HG03039 (cell line): ENCODE data around the gene PHB1.
"Not testable (repeated sequence)": the region's sequence is repeated elsewhere in the genome, so short reads cannot be mapped to it uniquely, and the experiment has no call there.

Experiments
- ATAC-seq: cut with Tn5 transposase; IDR thresholded peaks from one replicate; pipeline ENCODE4 v1.9.1; 2021; ENCODE audit warnings: mild to moderate bottlenecking, moderate library complexity; ENCODE audit not compliant: unreplicated experiment

The PHB1 gene

DNA sequence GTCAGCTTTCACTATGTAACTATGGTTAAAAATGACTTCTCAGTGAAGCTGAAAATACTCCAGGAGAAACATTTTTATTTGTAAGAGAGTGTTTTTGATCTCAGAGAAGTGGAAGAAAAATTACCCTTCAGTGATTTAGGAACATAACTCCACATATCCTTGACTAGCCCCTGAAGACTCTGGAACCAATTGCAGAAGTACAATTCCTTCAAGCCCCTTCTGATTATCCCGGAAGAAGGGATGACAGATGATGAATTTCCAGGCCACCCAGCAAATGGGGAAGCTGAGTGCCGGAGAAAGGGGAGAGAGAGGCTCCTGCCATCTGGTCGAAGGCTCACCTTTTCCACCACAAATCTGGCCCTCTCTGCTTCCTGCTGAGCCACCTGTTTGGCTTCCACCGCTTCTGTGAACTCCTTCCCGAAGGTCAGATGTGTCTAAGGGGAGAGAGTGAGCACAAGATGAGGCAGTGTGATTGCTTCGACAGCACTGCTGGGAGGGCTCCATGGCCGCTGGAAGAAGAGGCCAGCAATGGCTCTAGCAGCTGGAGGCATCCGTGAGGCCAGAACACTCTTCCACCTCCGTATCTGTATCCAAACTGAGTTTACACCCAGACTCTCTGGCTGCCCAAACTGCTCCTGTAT lies 8.1 kb downstream of the PHB1 start:
- ATAC-seq: no peak

DNA sequence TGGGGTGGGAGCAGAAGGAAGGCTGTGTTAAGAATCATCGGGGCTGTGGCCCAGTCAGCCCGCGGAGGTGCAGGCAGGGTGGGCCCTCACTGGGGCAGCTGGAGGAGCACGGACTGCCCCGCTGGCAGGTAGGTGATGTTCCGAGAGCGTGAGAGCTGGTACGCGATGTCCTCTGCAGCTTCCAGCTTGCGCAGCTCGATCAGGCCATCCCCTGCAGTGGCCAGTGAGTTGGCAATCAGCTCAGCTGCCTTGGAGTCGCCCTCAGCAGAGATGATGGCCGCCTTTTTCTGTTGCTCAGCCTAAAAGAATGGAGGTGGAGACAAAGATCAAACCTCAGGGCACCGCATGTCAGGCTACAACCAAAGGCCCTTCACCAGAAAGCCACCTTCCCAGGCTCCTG lies 9.8 kb downstream of the PHB1 start:
- ATAC-seq: no peak

DNA sequence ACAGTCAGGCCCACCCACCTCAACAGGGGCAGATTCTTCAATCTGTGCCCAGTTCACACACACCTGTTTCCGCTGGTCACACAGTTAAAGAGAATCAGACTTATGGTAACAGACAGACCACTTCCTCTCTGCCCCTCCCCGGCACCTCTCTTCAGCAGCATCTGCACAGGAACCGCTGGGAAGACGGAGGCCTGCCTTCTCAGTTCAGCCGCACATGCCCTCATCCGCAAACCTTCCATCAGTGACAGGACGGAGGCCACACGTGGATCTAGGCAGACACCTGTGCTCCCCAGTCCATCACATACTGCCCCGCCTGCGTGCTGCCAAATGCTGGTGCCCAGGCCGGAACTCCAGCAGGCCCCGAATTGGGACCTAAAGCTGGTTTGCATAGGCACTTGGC lies 10.3 kb downstream of the PHB1 start:
- no peak for ATAC-seq

DNA sequence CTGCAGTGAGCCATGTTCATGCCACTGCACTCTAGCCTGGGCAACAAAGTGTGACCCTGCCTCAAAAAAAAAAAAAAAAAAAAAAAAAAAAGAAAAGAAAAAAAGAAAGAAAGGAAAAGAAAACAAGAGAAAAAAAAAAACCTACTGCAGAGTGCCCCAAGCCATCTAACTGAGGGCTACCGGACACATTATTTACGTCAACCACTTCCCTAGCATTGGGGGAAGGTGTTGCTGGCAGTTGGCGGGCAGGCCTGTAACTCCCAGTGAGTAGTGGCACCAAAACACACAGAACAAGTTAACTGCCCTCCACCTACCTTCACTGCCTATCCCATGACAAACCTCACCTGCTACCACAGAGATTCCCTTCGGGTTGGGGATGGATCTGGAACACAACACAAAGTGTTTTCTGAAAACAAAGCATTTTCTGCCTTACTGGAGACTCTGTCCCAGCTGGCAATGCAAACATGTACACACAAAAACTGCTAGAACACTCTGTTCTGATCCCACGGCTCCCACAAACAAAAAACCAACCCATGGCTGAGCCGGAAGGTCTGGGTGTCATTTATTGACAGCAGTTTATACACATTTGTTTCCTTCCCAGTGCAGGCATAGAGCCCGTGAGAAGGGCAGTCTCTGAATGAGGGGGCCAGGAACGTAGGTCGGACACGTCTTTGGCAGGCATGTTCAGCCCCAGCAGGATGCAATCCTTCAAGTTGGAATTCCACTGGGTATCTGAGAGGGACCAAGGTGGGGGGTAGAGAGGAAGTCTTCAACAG lies 11.0 kb downstream of the PHB1 start:
- ATAC-seq: no peak

DNA sequence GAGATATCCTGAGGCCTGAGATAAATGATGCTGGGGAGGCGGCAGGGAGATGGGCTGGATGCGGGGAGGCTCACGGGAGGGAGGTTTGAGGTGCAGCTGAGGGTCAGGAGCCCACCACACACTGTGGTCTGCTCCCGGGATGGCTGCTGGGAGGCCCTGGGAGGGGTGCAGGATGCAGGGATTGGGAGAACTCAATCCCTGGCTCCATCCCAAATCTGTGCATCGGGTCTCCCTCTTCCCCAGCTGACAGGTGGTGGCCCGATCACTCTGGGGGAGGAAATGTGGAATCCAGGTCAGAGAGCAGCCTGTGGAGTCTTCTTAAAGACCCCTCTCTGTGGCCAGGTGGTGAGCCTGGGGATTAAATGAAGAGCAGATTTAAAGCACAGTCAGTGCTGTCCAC lies 12.0 kb downstream of the PHB1 start:
- ATAC-seq: no peak

DNA sequence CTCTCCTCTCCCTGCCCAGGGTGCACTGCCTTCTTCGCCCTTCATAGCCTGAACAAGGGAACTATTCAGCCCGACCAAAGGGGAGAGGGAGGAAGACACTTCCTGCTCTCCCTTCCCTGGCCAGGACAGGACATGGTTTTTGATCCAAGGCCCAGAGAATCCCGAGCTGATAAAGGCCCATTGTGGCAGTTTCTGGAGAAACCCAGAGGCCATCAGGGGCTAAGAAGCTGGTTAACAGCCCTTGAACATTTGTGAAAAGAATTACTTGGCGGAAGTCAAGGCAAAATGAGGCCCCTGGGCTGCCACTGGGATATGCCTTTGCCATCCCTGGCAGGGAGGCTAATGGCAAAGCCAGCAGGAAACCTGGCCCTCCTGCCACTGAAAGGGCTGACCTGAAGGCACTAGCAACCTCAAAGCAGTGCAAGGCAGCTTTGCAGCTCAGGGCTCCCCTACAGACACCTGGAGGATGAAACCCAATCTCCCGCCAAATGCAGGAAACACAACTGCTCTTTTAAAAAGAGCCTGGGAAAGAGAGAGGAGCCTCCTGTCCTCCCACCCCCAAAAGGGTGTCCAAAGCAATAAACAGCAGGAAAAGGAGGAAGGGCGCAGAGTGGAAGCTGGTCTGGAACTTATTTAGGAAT lies 12.6 kb downstream of the PHB1 start:
- ATAC-seq: no peak

DNA sequence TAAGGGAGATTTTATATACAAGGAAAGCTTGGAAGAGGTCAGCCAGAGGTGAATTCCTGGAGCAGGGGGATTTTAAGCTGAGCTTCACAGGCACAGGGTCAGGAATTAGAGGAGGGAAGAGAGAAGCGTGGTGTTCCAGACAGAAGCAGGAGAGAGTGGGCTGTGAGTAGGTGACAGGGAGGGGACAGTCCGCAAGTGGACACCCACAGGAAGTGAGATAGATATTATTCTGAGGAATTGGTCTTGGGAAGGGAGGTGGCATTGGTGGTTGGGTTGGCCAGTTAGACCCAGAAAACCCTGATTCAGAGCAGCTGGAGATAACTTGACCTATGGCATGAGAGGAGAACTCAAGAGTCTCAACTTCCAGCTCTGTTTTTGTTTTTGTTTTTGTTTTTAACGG lies 14.7 kb downstream of the PHB1 start:
- no peak for ATAC-seq

DNA sequence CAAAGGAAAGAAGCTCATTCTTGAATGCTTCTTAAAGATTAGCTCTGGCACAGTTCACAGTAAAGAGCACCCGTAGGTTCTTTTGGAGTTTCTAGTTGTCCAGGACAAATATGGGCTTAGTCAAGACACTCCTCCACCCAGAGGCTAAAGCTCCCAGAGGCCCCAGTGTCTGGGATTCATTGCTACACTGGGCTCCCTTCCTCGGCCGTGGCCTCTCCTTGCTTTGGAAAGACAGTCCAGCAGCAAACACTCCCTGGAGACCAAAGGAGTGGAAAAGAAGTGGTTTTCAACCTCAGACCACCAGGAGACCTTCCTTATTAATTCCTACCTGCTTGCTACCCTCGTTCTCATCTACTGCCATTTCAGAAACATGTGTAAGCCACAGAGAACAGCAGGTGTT lies 17.1 kb downstream of the PHB1 start:
- no peak for ATAC-seq

DNA sequence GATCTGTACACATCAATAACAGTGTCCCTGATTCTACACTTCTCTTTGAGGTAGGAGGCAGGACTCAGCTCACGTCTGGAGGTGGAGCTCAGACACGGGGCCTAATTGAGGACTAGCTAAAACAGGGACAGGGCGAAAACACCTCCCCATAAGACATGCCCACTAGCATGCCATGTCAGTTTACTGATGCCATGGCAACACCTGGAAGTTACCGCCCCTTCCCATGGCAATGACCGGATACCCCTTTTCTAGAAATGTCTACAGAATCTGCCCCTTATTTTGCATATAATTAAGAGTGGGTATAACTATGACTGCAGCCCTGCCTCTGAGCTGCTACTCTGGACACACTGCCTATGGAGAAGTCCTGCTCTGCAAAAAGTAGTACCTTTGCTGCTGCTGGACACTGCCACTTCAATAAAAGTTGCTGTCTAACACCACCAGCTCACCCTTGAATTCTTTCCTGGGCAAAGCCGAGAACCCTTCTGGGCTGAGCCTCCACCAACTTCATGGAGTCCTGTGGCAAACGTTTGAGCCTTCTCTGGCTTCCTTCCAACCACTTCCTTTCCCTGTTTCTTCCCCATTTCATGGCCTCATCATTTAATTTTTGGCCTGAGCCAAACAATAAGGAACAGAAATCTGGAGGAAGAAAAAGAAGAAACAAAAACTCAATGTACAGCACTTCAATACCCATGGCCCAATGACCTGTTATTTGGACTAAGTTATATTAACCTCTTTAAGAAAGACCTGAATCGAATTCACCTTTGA lies 21.0 kb downstream of the PHB1 start:
- ATAC-seq: no peak

DNA sequence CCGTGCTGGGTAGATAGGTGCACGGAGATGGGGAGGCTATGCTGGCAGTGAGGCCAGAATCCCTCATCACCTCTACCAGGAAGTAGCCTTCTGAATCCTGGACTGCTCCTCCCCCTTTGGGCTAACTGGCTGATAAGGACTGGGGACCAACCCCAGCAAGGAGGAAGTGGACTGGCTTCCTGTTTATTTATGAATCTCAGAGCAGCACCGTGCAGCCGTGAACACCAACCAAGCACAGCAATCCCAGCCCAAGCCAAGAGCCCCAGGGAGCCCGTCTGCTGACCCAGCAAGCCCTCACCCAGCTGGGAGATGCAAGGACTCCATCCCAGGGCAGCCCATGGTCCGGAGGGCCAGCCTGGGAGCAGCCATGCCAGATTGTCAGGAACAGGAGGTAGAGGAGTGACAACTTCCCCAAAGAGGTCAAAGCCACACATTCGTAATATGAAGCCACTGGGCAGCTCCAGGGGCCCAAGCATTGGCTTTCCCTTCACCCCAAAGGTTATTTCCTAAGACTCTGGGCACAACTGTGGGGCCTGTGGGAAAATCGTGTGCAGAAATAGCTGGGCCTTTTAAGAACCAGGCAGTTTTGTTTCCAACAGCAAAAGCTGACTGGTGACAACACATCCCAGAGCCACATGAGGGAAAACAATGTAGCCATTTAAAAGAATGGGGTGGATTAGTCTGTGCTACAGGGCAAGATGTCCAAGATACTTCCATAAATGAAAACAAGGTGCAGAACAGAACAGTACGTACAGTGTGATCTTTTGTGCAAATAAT lies 23.9 kb downstream of the PHB1 start:
- no peak for ATAC-seq

DNA sequence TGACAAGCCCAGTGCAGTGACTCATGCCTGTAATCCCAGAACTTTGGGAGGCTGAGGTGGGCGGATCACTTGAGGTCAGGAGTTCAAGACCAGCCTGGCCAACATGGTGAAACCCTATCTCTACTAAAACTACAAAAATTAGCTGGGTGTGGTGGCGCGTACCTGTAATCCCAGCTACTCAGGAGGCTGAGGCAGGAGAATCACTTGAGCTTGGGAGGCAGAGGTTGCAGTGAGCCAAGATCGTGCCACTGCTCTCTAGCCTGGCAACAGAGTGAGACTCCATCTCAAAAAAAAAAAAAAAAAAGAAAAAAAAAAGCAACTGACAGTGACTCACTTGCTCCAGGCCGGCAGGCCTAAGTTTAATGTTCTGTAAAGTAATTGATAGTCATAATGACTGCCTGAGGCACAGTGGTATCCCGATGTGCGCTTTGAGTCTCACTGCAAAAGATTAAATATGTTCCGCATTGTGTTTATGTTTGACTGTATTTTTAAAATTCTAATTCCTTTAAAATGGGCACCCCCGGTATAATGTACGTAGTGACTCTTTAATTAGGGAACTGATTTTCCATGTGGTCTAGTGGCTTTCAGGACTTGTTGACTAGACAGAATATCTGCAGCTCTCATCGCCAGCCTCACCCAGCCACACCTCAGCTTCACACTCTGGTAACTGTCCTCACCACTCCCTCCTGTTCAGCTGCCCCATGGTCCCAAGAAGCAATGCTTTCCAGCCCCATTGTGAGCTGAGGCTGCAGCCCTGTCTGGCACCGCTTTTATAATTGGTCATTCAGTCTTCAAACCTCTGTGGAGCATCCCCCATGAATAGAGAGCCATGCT lies 25.0 kb downstream of the PHB1 start:
- ATAC-seq: not testable (repeated sequence)

DNA sequence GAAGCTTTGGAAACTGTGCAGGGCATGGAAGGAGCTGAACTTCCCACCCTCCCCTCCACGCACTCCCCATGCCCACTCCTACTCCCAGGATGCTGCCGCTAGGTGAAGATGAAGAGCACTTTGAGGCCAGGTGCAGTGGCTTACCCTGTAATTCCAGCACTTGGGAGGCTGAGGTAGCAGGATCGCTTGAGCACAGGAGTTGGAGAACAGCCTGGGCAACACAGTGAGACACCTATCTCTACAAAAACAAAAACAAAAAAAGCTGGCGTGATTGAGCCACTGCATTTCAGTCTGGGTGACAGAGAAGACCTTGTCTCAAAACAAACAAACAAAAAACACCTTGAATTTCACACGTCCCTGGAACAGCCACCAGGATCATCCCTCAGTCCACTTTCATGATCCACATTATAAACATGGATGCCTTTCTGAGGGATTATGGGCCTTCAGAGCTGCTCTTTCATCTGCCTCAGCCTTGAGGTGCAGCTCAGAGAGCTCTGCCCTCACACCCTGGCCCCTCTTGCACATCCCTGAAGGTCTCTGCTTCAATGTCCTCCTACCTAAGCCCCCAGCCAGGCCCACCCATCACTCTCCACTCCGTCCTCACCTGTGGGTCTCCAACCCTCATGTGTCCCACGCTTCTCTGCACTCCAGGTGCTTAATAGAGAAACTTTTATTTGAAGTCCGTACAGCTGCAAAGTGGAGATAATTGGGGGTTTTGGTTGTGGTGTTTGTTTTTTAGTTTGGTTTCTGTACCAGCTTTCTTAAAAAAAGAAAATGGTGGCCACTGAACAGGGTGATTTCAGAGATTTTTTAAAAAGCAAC lies 25.8 kb downstream of the PHB1 start:
- ATAC-seq: no peak

DNA sequence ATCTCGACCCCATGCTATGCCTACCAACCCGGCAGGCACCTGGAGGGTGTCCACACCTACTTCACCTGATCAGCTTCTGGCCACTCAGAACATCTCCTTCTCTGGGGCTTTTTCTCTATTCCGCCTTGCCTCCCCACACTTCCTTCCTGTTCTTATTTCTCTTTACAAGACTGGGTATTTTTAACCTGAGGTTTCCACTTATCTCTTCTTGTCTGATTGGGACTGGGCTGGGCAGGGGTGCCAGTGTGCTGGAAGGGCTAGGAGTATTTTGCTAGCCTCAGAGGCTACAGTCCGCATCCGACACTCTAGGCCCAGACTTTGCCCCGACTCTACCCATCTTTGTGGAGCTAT lies 26.4 kb downstream of the PHB1 start:
- ATAC-seq: no peak

DNA sequence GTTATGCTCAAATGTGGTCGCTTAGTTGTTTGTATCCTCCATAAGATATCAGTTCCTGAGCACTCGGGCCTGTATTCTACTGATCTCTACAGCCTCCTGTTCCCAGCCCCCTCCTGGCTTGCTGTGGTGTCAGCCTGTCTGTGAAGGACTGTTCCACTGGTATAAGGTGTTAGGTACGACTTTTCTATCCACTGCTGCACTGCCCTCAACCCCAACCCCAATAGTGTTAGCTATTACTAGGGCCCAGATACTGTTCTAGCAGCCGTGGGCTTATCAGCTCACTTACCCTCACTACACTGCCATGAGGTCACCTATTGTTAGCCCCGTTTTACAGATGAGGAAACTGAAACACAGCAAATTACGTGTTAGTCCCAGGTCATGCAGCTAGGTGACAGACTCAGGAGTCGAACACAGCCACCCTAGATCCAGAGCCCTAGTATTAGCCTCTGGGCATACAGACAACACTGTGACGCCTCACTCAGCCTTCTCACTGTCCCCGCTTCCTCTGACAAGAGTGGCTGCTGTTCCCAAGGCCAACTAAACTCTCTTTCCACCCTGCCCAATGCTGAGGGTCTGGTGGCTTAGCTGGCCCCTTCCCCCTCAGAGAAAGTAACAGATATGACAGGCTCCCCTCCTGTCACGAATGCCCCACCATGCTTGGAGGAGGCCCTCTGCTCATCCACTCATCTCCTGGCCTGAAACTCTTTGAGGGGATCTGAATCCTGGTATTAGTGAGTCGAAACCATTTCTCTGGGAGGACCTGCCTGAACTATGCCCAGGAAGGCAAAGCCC lies 27.0 kb downstream of the PHB1 start:
- ATAC-seq: no peak

DNA sequence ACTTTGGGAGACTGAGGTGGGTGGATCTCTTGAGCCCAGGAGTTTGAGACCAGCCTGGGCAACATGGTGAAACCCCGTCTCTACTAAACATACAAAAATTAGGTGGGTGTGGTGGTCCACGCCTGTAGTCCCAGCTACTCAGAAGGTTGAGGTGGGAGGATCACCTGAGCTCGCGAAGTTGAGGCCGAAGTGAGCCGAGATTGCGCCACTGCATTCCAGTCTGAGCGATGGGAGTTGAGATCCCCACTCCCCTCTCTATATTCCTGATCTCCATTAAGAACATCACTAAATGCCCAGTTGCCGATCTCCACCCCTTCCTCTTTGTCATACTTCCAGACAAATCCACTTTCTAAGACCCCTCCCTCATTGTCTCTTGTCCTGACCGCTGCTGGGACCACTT lies 28.3 kb downstream of the PHB1 start:
- ATAC-seq: no peak

DNA sequence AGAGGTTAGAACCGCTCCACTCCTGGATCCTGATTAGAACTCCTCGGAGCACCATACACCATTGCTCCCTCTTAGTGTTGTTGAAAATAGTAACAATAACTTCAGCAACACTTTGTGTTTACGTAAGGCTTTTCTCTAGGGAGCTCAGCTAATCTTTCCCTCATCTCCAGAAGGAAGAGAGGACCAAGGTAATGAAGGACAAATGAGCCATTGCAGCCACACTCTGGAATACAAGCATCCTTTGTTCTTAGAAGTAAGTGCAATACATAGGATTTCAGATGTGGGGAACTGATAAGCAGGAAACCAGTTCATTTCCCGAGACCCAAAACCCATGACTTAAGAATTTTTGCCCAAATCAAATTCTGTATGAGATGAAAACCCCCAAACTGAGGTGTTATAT lies 29.7 kb downstream of the PHB1 start:
- no peak for ATAC-seq

DNA sequence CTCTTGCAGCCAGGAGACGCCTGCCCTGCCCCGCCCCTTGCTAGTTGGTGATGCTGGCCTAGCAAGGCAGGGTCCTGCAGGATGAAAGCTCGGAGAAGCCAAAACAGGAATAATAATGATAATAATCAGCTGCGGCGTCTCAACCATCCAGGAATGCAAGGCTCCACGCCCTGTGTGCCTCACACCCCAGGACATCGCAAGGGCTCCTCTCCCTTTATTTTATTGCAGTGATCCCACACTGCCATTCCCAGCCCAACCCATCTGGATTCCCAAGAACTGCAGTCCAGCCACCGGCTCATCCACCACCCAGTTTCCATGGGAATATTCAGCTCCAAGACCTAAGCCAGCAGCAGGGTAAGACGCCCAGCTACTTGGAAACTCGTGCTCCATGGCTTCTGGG lies 31.6 kb downstream of the PHB1 start:
- ATAC-seq: no peak

DNA sequence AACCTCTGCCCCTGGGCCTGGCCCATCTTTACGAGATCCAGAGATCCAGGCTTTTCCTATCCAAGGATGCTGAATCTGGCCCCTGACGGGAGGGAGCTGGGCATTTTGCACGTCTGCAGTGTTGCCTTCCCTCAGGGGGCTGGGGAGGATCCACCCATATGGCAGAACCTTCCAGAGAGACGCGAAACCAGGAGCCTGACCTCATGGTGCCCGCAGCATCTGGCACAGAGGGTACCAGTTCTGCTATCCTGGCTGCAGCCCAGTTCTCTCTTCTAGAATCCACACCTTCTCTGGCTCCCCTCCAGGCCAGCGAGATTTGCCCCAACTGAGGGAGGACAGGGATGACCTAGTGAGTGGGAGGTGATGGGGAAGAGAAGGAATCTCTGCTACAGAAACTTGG lies 32.1 kb downstream of the PHB1 start:
- ATAC-seq: no peak
